HCT116 (cell line): ENCODE results near the gene NOL11. TPM values are rescaled to one million over a fixed set of nuclear protein-coding genes. Genes with fewer than 3 reads are reported as not detected.

Experiments
- ATAC-seq: fragments of 200-7000 bp; cut with Tn5 transposase; 2 replicates; pipeline ENCODE4 v1.9.1; 2020; ENCODE audit warnings: mild to moderate bottlenecking, moderate library complexity
- BruUV-seq: library from RNA; stranded (reverse); fragments of 400-500 nt; replicated peaks from 2 replicates; lab custom pipeline; 2021; lab: Mats Ljungman, UMichigan
- CTCF ChIA-PET: fragments of 300-600 bp; sonication (Branson Sonifier 250); formaldehyde crosslinking; loops from one replicate; lab custom pipeline; 2021; ENCODE audit warnings: antibody characterized with exemption; lab: Charles Lee
- POLR2A ChIA-PET: fragments of 300-600, 350-600 bp; sonication (Branson Sonifier 250); formaldehyde crosslinking; loops from one replicate; lab custom pipeline; 2021; ENCODE audit warnings: antibody characterized with exemption; lab: Charles Lee
- RAD21 ChIA-PET, 2 experiments: fragments of 300-600 bp; sonication (Branson Sonifier 250); formaldehyde crosslinking; loops; one replicate each; lab custom pipeline; 2023; ENCODE audit warnings: low total read pairs in 2 of 2; ENCODE audit not compliant: uncharacterized antibody in 2 of 2, unreplicated experiment in 2 of 2, low non-redundant PET in 1 of 2; lab: Charles Lee
- DNase-seq: peaks from one replicate; pipeline ENCODE4 v3.0.0-alpha.2; 2010; ENCODE audit warnings: low read depth, low spot score
- H2AFZ ChIP-seq: fragments of 200-600 bp; shearing (Covaris generic), sonication (generic); 2 replicates; pipeline ENCODE4 v1.6.1; 2017; ENCODE audit warnings: low read depth, mixed run types, mixed read lengths, antibody characterized with exemption, low read length; ENCODE audit not compliant: poor library complexity, severe bottlenecking
- H3K27ac ChIP-seq: 2 replicates; pipeline ENCODE4 v1.5.1; 2012; ENCODE audit warnings: low read depth, low read length
- H3K27me3 ChIP-seq: fragments of 200-600 bp; sonication (generic); 2 replicates; pipeline ENCODE4 v1.6.1; 2016; ENCODE audit warnings: mixed run types, low read length, mixed read lengths; ENCODE audit not compliant: insufficient read depth
- H3K36me3 ChIP-seq, 2 experiments: fragments of 200-500 bp in 1 of 2; fragments of 200-600 bp in 1 of 2; sonication (Bioruptor generic) in 1 of 2; sonication (generic) in 1 of 2; 2 replicates each; pipeline versions ENCODE4 v1.5.1 to v1.6.1; 2014 to 2016; ENCODE audit warnings: low read length in 2 of 2, inconsistent platforms in 1 of 2, mixed read lengths in 1 of 2, mixed run types in 1 of 2; ENCODE audit not compliant: insufficient read depth in 2 of 2, control insufficient read depth in 1 of 2
- H3K4me1 ChIP-seq, 2 experiments: fragments of 200-600 bp in 1 of 2; sonication (generic) in 1 of 2; 2 replicates each; pipeline versions ENCODE4 v1.5.1 to v1.6.1; 2012 to 2017; ENCODE audit warnings: low read length in 2 of 2, inconsistent platforms in 1 of 2, mild to moderate bottlenecking in 1 of 2, mixed read lengths in 1 of 2, mixed run types in 1 of 2, moderate library complexity in 1 of 2; ENCODE audit not compliant: insufficient read depth in 2 of 2, control insufficient read depth in 1 of 2
- H3K4me2 ChIP-seq: fragments of 200-600 bp; sonication (generic); 2 replicates; pipeline ENCODE4 v1.6.1; 2017; ENCODE audit warnings: mixed run types, low read length, mixed read lengths
- H3K4me3 ChIP-seq, 2 experiments: fragments of 200-600 bp in 1 of 2; sonication (generic) in 1 of 2; replicated peaks in 1 of 2; 2 replicates each; pipeline ENCODE4 v1.5.1; 2011 to 2016; ENCODE audit warnings: low read length in 2 of 2, control low read depth in 1 of 2, low read depth in 1 of 2, mild to moderate bottlenecking in 1 of 2, mixed read lengths in 1 of 2, mixed run types in 1 of 2
- H3K79me2 ChIP-seq: fragments of 200-600 bp; sonication (generic); 2 replicates; pipeline ENCODE4 v1.6.1; 2017; ENCODE audit warnings: mild to moderate bottlenecking, mixed run types, low read length, moderate library complexity, mixed read lengths; ENCODE audit not compliant: insufficient read depth
- H3K9ac ChIP-seq: fragments of 200-600 bp; sonication (generic); 2 replicates; pipeline ENCODE4 v1.6.1; 2016; ENCODE audit warnings: low read length, mixed read lengths
- H3K9me2 ChIP-seq: fragments of 200-600 bp; sonication (generic), shearing (Covaris generic); 2 replicates; pipeline ENCODE4 v1.6.1; 2017; ENCODE audit warnings: mixed run types, mild to moderate bottlenecking, moderate library complexity; ENCODE audit not compliant: insufficient read depth
- H3K9me3 ChIP-seq, 2 experiments: fragments of 200-500 bp in 1 of 2; fragments of 200-600 bp in 1 of 2; sonication (Bioruptor generic) in 1 of 2; sonication (generic) in 1 of 2; 2 replicates each; pipeline ENCODE4 v1.6.1; 2014 to 2017; ENCODE audit warnings: low read length in 2 of 2, mixed read lengths in 2 of 2, inconsistent platforms in 1 of 2, low read depth in 1 of 2, mild to moderate bottlenecking in 1 of 2, mixed run types in 1 of 2, moderate library complexity in 1 of 2; ENCODE audit not compliant: control insufficient read depth in 1 of 2, insufficient read depth in 1 of 2
- H4K20me1 ChIP-seq: fragments of 200-600 bp; sonication (generic), shearing (Covaris generic); 2 replicates; pipeline ENCODE4 v1.6.1; 2017; ENCODE audit warnings: mixed run types, mild to moderate bottlenecking, moderate library complexity; ENCODE audit not compliant: insufficient read depth
- EGR1 ChIP-seq: IDR thresholded peaks from 2 replicates; pipeline ENCODE4 v1.6.1; 2012; ENCODE audit warnings: low read depth
- ELF1 ChIP-seq: IDR thresholded peaks from 2 replicates; pipeline ENCODE4 v1.6.1; 2012; ENCODE audit warnings: low read depth, borderline replicate concordance
- EZH2 ChIP-seq: fragments of 200-600 bp; sonication (generic); IDR thresholded peaks from 2 replicates; pipeline ENCODE4 v1.6.1; 2017; ENCODE audit warnings: antibody characterized with exemption, mixed run types
- EZH2phosphoT487 ChIP-seq: fragments of 200-600 bp; IDR thresholded peaks from 2 replicates; pipeline ENCODE4 v1.6.1; 2018; ENCODE audit warnings: antibody characterized with exemption, borderline replicate concordance
- FOSL1 ChIP-seq: IDR thresholded peaks from 2 replicates; pipeline ENCODE4 v1.6.1; 2012; ENCODE audit warnings: low read depth
- POLR2A ChIP-seq: IDR thresholded peaks from 2 replicates; pipeline ENCODE4 v1.7.0; 2011; ENCODE audit warnings: borderline replicate concordance; ENCODE audit not compliant: insufficient read depth, insufficient read length; ENCODE audit errors: extremely low read depth
- POLR2AphosphoS5 ChIP-seq: IDR thresholded peaks from 2 replicates; pipeline ENCODE4 v1.6.1; 2011; ENCODE audit warnings: mild to moderate bottlenecking, low read depth, low read length, moderate library complexity
- RAD21 ChIP-seq: IDR thresholded peaks from 2 replicates; pipeline ENCODE4 v1.6.1; 2012; ENCODE audit warnings: low read depth, mild to moderate bottlenecking
- SIN3A ChIP-seq: IDR thresholded peaks from 2 replicates; pipeline ENCODE4 v1.6.1; 2012; ENCODE audit warnings: low read depth
- SRF ChIP-seq: IDR thresholded peaks from 2 replicates; pipeline ENCODE4 v1.6.1; 2012; ENCODE audit warnings: low read depth
- TCF7L2 ChIP-seq: IDR thresholded peaks from 2 replicates; pipeline ENCODE4 v1.7.0; 2011; ENCODE audit warnings: borderline replicate concordance, inconsistent platforms; ENCODE audit not compliant: insufficient read depth, insufficient read length; ENCODE audit errors: extremely low read depth
- ZFX ChIP-seq: fragments of 450-650 bp; IDR thresholded peaks from 2 replicates; pipeline ENCODE4 v1.6.1; 2017
- ZNF274 ChIP-seq: fragments of 200-500 bp; sonication (Bioruptor generic); IDR thresholded peaks from 2 replicates; pipeline ENCODE4 v1.6.1; 2014; ENCODE audit warnings: mild to moderate bottlenecking, low read depth, low read length, inconsistent platforms
- intact Hi-C: fragments of 100-400 bp; cut with micrococcal nuclease; formaldehyde crosslinking; loops from 2 replicates; pipeline ENCODE4 v1.10.0; 2022
- total RNA-seq: library from RNA; stranded (reverse); gene quantifications from one replicate; pipeline ENCODE4 v1.2.1, GENCODE V29; 2021; ENCODE audit not compliant: unreplicated experiment
- TF ChIP-seq, protein P1 (sequence below), 3 experiments: fragments of 200-600 bp in 1 of 3; sonication (generic) in 1 of 3; IDR thresholded peaks in 2 of 3; conservative IDR thresholded peaks in 1 of 3; 2 replicates each; pipeline ENCODE4 v1.5.1; 2012 to 2017; ENCODE audit warnings: low read depth in 2 of 3, low read length in 2 of 3, antibody characterized with exemption in 1 of 3, borderline replicate concordance in 1 of 3, control low read depth in 1 of 3, mild to moderate bottlenecking in 1 of 3, mixed read lengths in 1 of 3, mixed run types in 1 of 3, moderate library complexity in 1 of 3; ENCODE audit not compliant: insufficient read depth in 1 of 3
- TF ChIP-seq, protein P2 (sequence below): IDR thresholded peaks from 2 replicates; pipeline ENCODE4 v1.6.1; 2012
- TF ChIP-seq, protein P3 (sequence below): IDR thresholded peaks from 2 replicates; pipeline ENCODE4 v1.6.1; 2012
- TF ChIP-seq, protein P4 (sequence below): IDR thresholded peaks from 2 replicates; pipeline ENCODE4 v1.6.1; 2011; ENCODE audit warnings: mild to moderate bottlenecking, low read length, moderate library complexity; ENCODE audit not compliant: insufficient replicate concordance; ENCODE audit errors: extremely low read depth
- TF ChIP-seq, protein P5 (sequence below): IDR thresholded peaks from 2 replicates; pipeline ENCODE4 v1.6.1; 2012; ENCODE audit warnings: low read depth

The NOL11 gene
- total RNA-seq, 1 experiment from 2014 or later, result 118 TPM

DNA sequence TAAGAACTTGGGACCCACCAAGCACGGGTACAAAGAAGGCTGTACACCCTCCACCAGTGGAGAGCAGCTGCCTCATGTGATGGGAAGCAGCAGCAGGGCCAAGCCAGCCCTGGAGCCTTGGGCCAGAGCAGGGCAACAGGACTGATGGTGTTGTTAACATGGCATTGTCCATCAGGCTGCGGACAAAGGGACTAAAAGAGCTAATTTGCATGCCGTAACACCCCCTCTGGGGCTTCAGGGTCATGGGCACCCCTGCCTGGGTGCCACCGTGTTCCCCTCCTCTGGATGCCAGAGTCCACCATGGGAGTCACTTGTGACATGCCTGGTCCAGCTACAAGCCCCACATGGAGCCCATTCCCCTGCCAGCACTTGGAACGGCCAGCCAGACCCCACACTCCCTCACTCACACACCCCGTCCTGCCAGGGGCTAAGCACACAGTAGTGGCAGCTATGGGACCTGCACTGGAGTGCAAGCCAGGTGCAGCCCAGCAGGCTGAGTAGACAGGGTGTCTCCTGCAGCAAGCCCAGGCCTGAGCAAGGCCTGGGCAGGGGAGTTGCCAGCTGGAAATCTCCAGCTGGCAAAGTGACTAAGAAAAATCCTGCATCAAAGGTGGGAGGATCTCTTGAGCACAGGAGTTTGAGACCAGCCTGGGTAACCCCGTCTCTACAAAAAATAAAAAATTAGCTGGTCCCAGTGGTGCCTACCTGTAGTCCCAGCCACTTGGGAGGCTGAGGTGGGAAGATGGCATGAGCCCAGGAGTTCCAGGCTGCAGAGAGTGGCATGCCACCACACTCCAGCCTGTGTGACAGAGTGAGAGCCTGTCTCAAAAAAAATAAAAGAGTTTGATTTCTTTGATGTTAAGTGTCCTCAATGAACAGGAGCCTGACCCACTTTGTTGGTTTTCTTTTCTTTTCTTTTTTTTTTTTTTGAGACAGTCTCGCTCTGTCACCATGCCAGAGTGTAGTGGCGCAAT, 33.7 kb downstream of the NOL11 start:
- ChIA-PET POLR2A (no interaction called here), CTCF (no interaction called here), RAD21 (no interaction called here)
- intact Hi-C loops, result no loop called here
- Histone ChIP-seq H3K9ac (no peak overlapping the region), H3K4me1 (peaks cover 0 to 4% of the 10 kb centered on the region in 2 experiments; a peak in 1 of 4 replicates), H3K9me2 (no peaks in the 10 kb centered on the region), H3K4me3 (no peak overlapping the region), H3K36me3 (peaks cover 19 to 26% of the 10 kb centered on the region in 2 experiments; a peak in 3 of 4 replicates), H3K4me2 (no peak overlapping the region), H2AFZ (no peak overlapping the region), H3K9me3 (no peaks in the 10 kb centered on the region), H4K20me1 (no peaks in the 10 kb centered on the region), H3K27me3 (no peaks in the 10 kb centered on the region), H3K27ac (no peak overlapping the region), H3K79me2 (0 out of 2 replicates have a peak, but pooled peaks cover 3% of the 10 kb centered on the region)
- peak; percentile 29; the same call in 1 of the 2 replicates for ATAC-seq
- BruUV-seq, result no TSS peak
- no peak for DNase-seq
- TF ChIP-seq SIN3A (no peak), SRF (no peak), FOSL1 (no peak), RAD21 (no peak), POLR2A (no peak), ZFX (no peak), EZH2phosphoT487 (no peak), TCF7L2 (no peak), ELF1 (no peak), EGR1 (no peak), POLR2AphosphoS5 (no peak), EZH2 (no peak), ZNF274 (no peak)
- TF ChIP-seq, protein P1, sequence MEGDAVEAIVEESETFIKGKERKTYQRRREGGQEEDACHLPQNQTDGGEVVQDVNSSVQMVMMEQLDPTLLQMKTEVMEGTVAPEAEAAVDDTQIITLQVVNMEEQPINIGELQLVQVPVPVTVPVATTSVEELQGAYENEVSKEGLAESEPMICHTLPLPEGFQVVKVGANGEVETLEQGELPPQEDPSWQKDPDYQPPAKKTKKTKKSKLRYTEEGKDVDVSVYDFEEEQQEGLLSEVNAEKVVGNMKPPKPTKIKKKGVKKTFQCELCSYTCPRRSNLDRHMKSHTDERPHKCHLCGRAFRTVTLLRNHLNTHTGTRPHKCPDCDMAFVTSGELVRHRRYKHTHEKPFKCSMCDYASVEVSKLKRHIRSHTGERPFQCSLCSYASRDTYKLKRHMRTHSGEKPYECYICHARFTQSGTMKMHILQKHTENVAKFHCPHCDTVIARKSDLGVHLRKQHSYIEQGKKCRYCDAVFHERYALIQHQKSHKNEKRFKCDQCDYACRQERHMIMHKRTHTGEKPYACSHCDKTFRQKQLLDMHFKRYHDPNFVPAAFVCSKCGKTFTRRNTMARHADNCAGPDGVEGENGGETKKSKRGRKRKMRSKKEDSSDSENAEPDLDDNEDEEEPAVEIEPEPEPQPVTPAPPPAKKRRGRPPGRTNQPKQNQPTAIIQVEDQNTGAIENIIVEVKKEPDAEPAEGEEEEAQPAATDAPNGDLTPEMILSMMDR (IDR thresholded peaks at IDR 0.05 in 2 of 3, conservative IDR thresholded peaks at IDR 0.05 in 1 of 3; ENCODE audit: borderline replicate concordance in 1 of 3, insufficient read depth in 1 of 3, low read depth in 2 of 3, low read length in 2 of 3), result no peak
- TF ChIP-seq, protein P2, sequence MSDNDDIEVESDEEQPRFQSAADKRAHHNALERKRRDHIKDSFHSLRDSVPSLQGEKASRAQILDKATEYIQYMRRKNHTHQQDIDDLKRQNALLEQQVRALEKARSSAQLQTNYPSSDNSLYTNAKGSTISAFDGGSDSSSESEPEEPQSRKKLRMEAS, result no peak
- TF ChIP-seq, protein P3, sequence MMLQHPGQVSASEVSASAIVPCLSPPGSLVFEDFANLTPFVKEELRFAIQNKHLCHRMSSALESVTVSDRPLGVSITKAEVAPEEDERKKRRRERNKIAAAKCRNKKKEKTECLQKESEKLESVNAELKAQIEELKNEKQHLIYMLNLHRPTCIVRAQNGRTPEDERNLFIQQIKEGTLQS, result no peak
- TF ChIP-seq, protein P4, sequence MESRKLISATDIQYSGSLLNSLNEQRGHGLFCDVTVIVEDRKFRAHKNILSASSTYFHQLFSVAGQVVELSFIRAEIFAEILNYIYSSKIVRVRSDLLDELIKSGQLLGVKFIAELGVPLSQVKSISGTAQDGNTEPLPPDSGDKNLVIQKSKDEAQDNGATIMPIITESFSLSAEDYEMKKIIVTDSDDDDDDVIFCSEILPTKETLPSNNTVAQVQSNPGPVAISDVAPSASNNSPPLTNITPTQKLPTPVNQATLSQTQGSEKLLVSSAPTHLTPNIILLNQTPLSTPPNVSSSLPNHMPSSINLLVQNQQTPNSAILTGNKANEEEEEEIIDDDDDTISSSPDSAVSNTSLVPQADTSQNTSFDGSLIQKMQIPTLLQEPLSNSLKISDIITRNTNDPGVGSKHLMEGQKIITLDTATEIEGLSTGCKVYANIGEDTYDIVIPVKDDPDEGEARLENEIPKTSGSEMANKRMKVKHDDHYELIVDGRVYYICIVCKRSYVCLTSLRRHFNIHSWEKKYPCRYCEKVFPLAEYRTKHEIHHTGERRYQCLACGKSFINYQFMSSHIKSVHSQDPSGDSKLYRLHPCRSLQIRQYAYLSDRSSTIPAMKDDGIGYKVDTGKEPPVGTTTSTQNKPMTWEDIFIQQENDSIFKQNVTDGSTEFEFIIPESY, result no peak
- TF ChIP-seq, protein P5, sequence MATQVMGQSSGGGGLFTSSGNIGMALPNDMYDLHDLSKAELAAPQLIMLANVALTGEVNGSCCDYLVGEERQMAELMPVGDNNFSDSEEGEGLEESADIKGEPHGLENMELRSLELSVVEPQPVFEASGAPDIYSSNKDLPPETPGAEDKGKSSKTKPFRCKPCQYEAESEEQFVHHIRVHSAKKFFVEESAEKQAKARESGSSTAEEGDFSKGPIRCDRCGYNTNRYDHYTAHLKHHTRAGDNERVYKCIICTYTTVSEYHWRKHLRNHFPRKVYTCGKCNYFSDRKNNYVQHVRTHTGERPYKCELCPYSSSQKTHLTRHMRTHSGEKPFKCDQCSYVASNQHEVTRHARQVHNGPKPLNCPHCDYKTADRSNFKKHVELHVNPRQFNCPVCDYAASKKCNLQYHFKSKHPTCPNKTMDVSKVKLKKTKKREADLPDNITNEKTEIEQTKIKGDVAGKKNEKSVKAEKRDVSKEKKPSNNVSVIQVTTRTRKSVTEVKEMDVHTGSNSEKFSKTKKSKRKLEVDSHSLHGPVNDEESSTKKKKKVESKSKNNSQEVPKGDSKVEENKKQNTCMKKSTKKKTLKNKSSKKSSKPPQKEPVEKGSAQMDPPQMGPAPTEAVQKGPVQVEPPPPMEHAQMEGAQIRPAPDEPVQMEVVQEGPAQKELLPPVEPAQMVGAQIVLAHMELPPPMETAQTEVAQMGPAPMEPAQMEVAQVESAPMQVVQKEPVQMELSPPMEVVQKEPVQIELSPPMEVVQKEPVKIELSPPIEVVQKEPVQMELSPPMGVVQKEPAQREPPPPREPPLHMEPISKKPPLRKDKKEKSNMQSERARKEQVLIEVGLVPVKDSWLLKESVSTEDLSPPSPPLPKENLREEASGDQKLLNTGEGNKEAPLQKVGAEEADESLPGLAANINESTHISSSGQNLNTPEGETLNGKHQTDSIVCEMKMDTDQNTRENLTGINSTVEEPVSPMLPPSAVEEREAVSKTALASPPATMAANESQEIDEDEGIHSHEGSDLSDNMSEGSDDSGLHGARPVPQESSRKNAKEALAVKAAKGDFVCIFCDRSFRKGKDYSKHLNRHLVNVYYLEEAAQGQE, result no peak
